HepG2 (cell line): ENCODE measurements around the gene ALDOA. TPM values are rescaled to one million over a fixed set of nuclear protein-coding genes. Genes with fewer than 3 reads are reported as not detected.

Experiments
- ARID3A ChIP-seq: IDR thresholded peaks from 2 replicates; pipeline ENCODE4 v1.6.1; 2012; ENCODE audit warnings: low read depth, low read length, improper control_type of control experiment
- ARID4A ChIP-seq: sonication (generic); formaldehyde crosslinking; IDR thresholded peaks from 2 replicates; pipeline ENCODE4 v1.5.0; 2020; ENCODE audit warnings: mild to moderate bottlenecking, missing genetic modification reagents, borderline replicate concordance
- ESRRA ChIP-seq: sonication (generic); formaldehyde crosslinking; IDR thresholded peaks from 2 replicates; pipeline ENCODE4 v1.5.1; 2020; ENCODE audit warnings: mild to moderate bottlenecking, low read depth, missing genetic modification reagents
- FOSL2 ChIP-seq: sonication (generic); formaldehyde crosslinking; IDR thresholded peaks from 2 replicates; pipeline ENCODE4 v1.4.0; 2020; ENCODE audit warnings: missing genetic modification reagents
- KAT2B ChIP-seq: fragments of 150-350 bp; IDR thresholded peaks from 2 replicates; pipeline ENCODE4 v1.6.1; 2014; ENCODE audit warnings: low read depth, low read length, borderline replicate concordance
- MED1 ChIP-seq: sonication (generic); formaldehyde crosslinking; IDR thresholded peaks from 2 replicates; pipeline ENCODE4 v1.4.0; 2020; ENCODE audit warnings: missing genetic modification reagents
- NR2F6 ChIP-seq, 2 experiments: IDR thresholded peaks; 2 replicates each; pipeline ENCODE4 v1.6.1; 2016; ENCODE audit warnings: antibody characterized with exemption in 1 of 2, mild to moderate bottlenecking in 1 of 2
- SKI ChIP-seq: fragments of 450-650 bp; IDR thresholded peaks from one replicate; pipeline ENCODE4 v1.6.1; 2018; ENCODE audit warnings: mild to moderate bottlenecking; ENCODE audit not compliant: partially characterized antibody
- TCF12 ChIP-seq, 2 experiments: fragments of 450-650 bp in 1 of 2; sonication (generic) in 1 of 2; formaldehyde crosslinking in 1 of 2; IDR thresholded peaks; 2 replicates each; pipeline versions ENCODE4 v1.6.1 to v1.8.0; 2017 to 2022; ENCODE audit warnings: antibody characterized with exemption in 1 of 2, mild to moderate bottlenecking in 1 of 2, missing genetic modification reagents in 1 of 2, moderate library complexity in 1 of 2
- ZNF274 ChIP-seq: sonication (generic); formaldehyde crosslinking; IDR thresholded peaks from 2 replicates; pipeline ENCODE4 v1.5.1; 2020; ENCODE audit warnings: mild to moderate bottlenecking, missing genetic modification reagents
- ZNF446 ChIP-seq: sonication (generic); formaldehyde crosslinking; IDR thresholded peaks from 2 replicates; pipeline ENCODE4 v1.5.0; 2020; ENCODE audit warnings: mild to moderate bottlenecking, missing genetic modification reagents
- ZNF460 ChIP-seq: sonication (generic); formaldehyde crosslinking; IDR thresholded peaks from 2 replicates; pipeline ENCODE4 v1.5.1; 2020; ENCODE audit warnings: missing genetic modification reagents, mild to moderate bottlenecking, borderline replicate concordance
- polyA plus RNA-seq, 8 experiments: library from polyadenylated mRNA; depleted of rRNA in 3 of 8; stranded (reverse) in 7 of 8; unstranded in 1 of 8; fragments of >200 nt; fragmentation: Illumina TruSeq in 4 of 8; extraction: Trizol in 4 of 8; gene quantifications; 2 replicates each; pipeline versions ENCODE4 v1.2.1 to v1.2.3, GENCODE V29; 2011 to 2016; ENCODE audit warnings: low read depth in 4 of 8, missing spikeins in 1 of 8, mixed read lengths in 1 of 8; ENCODE audit not compliant: insufficient read depth in 1 of 8
- total RNA-seq, 5 experiments: library from RNA; depleted of rRNA; stranded (reverse); fragments of >200 nt; fragmentation: Illumina TruSeq; extraction: Trizol; gene quantifications; 2 replicates each; pipeline ENCODE4 v1.2.3, GENCODE V29; 2016; ENCODE audit warnings: low read depth in 1 of 5
- TF ChIP-seq, protein P1 (sequence below): sonication (generic); formaldehyde crosslinking; IDR thresholded peaks from 2 replicates; pipeline ENCODE4 v1.5.1; 2020; ENCODE audit warnings: missing genetic modification reagents, mild to moderate bottlenecking, borderline replicate concordance
- TF ChIP-seq, protein P2 (sequence below): sonication (generic); formaldehyde crosslinking; IDR thresholded peaks from 2 replicates; pipeline ENCODE4 v1.9.0; 2022; ENCODE audit warnings: low read depth, missing genetic modification reagents
- TF ChIP-seq, protein P3 (sequence below): sonication (generic); formaldehyde crosslinking; conservative IDR thresholded peaks from 2 replicates; pipeline ENCODE4 v1.8.0; 2022; ENCODE audit warnings: low read depth, missing genetic modification reagents

The ALDOA gene
- total and polyA plus RNA-seq, 2 of the 13 experiments (the other 11 are each of a cell fraction or from before 2014, with no cell fraction given) = 925 to 1,884 TPM

- TF ChIP-seq ARID3A = peak; percentile 40; the same call in 1 of the 2 replicates
- no peak for TF ChIP-seq NR2F6 (IDR thresholded peaks at IDR 0.05)
- peak; percentile 22; the same call in 1 of the 2 replicates for TF ChIP-seq NR2F6 (CRISPR knock-in tag; IDR thresholded peaks at IDR 0.05)
- peak; percentile 75 for TF ChIP-seq ZNF460 (CRISPR knock-in tag)
- TF ChIP-seq, protein P1, sequence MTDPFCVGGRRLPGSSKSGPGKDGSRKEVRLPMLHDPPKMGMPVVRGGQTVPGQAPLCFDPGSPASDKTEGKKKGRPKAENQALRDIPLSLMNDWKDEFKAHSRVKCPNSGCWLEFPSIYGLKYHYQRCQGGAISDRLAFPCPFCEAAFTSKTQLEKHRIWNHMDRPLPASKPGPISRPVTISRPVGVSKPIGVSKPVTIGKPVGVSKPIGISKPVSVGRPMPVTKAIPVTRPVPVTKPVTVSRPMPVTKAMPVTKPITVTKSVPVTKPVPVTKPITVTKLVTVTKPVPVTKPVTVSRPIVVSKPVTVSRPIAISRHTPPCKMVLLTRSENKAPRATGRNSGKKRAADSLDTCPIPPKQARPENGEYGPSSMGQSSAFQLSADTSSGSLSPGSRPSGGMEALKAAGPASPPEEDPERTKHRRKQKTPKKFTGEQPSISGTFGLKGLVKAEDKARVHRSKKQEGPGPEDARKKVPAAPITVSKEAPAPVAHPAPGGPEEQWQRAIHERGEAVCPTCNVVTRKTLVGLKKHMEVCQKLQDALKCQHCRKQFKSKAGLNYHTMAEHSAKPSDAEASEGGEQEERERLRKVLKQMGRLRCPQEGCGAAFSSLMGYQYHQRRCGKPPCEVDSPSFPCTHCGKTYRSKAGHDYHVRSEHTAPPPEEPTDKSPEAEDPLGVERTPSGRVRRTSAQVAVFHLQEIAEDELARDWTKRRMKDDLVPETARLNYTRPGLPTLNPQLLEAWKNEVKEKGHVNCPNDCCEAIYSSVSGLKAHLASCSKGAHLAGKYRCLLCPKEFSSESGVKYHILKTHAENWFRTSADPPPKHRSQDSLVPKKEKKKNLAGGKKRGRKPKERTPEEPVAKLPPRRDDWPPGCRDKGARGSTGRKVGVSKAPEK (CRISPR knock-in tag) = 0 out of 2 replicates have a peak, but pooled peaks have one; percentile 34
- TF ChIP-seq, protein P2, sequence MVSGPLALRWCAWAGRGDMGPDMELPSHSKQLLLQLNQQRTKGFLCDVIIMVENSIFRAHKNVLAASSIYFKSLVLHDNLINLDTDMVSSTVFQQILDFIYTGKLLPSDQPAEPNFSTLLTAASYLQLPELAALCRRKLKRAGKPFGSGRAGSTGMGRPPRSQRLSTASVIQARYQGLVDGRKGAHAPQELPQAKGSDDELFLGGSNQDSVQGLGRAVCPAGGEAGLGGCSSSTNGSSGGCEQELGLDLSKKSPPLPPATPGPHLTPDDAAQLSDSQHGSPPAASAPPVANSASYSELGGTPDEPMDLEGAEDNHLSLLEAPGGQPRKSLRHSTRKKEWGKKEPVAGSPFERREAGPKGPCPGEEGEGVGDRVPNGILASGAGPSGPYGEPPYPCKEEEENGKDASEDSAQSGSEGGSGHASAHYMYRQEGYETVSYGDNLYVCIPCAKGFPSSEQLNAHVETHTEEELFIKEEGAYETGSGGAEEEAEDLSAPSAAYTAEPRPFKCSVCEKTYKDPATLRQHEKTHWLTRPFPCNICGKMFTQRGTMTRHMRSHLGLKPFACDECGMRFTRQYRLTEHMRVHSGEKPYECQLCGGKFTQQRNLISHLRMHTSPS = peak; percentile 28; the same call in 1 of the 2 replicates
- TF ChIP-seq SKI = peak; percentile 58
- TF ChIP-seq, protein P3, sequence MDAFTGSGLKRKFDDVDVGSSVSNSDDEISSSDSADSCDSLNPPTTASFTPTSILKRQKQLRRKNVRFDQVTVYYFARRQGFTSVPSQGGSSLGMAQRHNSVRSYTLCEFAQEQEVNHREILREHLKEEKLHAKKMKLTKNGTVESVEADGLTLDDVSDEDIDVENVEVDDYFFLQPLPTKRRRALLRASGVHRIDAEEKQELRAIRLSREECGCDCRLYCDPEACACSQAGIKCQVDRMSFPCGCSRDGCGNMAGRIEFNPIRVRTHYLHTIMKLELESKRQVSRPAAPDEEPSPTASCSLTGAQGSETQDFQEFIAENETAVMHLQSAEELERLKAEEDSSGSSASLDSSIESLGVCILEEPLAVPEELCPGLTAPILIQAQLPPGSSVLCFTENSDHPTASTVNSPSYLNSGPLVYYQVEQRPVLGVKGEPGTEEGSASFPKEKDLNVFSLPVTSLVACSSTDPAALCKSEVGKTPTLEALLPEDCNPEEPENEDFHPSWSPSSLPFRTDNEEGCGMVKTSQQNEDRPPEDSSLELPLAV (CRISPR knock-in tag) = no peak
- no peak for TF ChIP-seq ZNF446 (CRISPR knock-in tag)
- 0 out of 2 replicates have a peak, but pooled peaks have one; percentile 3 for TF ChIP-seq ESRRA (CRISPR knock-in tag)
- TF ChIP-seq TCF12 (IDR thresholded peaks at IDR 0.05) = no peak
- no peak for TF ChIP-seq TCF12 (CRISPR knock-in tag; IDR thresholded peaks at IDR 0.05)
- TF ChIP-seq MED1 (CRISPR knock-in tag) = peak; percentile 51
- peak; percentile 90 for TF ChIP-seq KAT2B
- peak; percentile 25; the same call in 1 of the 2 replicates for TF ChIP-seq ARID4A
- 0 out of 2 replicates have a peak, but pooled peaks have one; percentile 6 for TF ChIP-seq ZNF274 (CRISPR knock-in tag)
- peak; percentile 87 for TF ChIP-seq FOSL2 (CRISPR knock-in tag)
Observed at GRCh38 chr16:30016555-30017276, 48.8 kb upstream of the ALDOA start (continued).
